H9 (cell line): ENCODE results near the gene CAT. TPM values are rescaled to one million over a fixed set of nuclear protein-coding genes. Genes with fewer than 3 reads are reported as not detected.

Experiments
- DNase-seq: peaks from one replicate; pipeline ENCODE4 v3.0.0-alpha.2; 2017
- H2AFZ ChIP-seq: one replicate; pipeline ENCODE4 v1.6.1; 2013; ENCODE audit warnings: mild to moderate bottlenecking, low read length, control low read depth, moderate library complexity
- H2AK5ac ChIP-seq: 2 replicates; pipeline ENCODE4 v1.6.1; 2013; ENCODE audit warnings: low read length, control low read depth, mixed read lengths; ENCODE audit not compliant: insufficient read length
- H2BK120ac ChIP-seq: one replicate; pipeline ENCODE4 v1.6.1; 2013; ENCODE audit warnings: low read depth, mild to moderate bottlenecking, low read length, control low read depth, inconsistent platforms; ENCODE audit not compliant: poor library complexity, severe bottlenecking
- H2BK12ac ChIP-seq: 2 replicates; pipeline ENCODE4 v1.6.1; 2013; ENCODE audit warnings: low read length, control low read depth, mixed read lengths, low read depth; ENCODE audit not compliant: insufficient read length
- H2BK15ac ChIP-seq: 2 replicates; pipeline ENCODE4 v1.6.1; 2013; ENCODE audit warnings: low read depth, low read length, control low read depth
- H2BK20ac ChIP-seq: one replicate; pipeline ENCODE4 v1.6.1; 2013; ENCODE audit warnings: low read depth, mild to moderate bottlenecking, low read length, control low read depth, inconsistent platforms; ENCODE audit not compliant: poor library complexity, severe bottlenecking
- H2BK5ac ChIP-seq: 2 replicates; pipeline ENCODE4 v1.6.1; 2013; ENCODE audit warnings: low read length, control low read depth, mixed read lengths; ENCODE audit not compliant: insufficient read length
- H3K14ac ChIP-seq: 2 replicates; pipeline ENCODE4 v1.6.1; 2013; ENCODE audit warnings: low read length, control low read depth; ENCODE audit not compliant: insufficient read depth
- H3K18ac ChIP-seq: 2 replicates; pipeline ENCODE4 v1.6.1; 2013; ENCODE audit warnings: low read depth, mild to moderate bottlenecking, mixed read lengths, low read length, control low read depth; ENCODE audit not compliant: insufficient read length
- H3K23ac ChIP-seq: 2 replicates; pipeline ENCODE4 v1.6.1; 2013; ENCODE audit warnings: low read length, control low read depth, mixed read lengths, low read depth; ENCODE audit not compliant: insufficient read length
- H3K23me2 ChIP-seq: 2 replicates; pipeline ENCODE4 v1.6.1; 2013; ENCODE audit warnings: low read depth, mild to moderate bottlenecking, mixed read lengths, low read length, control low read depth; ENCODE audit not compliant: insufficient read length, poor library complexity, severe bottlenecking
- H3K27ac ChIP-seq: 2 replicates; pipeline ENCODE4 v1.5.1; 2013; ENCODE audit warnings: low read length, control low read depth, mixed read lengths, low read depth; ENCODE audit not compliant: insufficient read length
- H3K27me3 ChIP-seq: 2 replicates; pipeline ENCODE4 v1.6.1; 2013; ENCODE audit warnings: low read length, control low read depth, inconsistent platforms; ENCODE audit not compliant: insufficient read depth
- H3K4ac ChIP-seq: 2 replicates; pipeline ENCODE4 v1.6.1; 2013; ENCODE audit warnings: low read depth, mild to moderate bottlenecking, control low read depth, inconsistent platforms, low read length, moderate library complexity
- H3K4me1 ChIP-seq: 2 replicates; pipeline ENCODE4 v1.6.1; 2013; ENCODE audit warnings: low read length, control low read depth, inconsistent platforms; ENCODE audit not compliant: insufficient read depth
- H3K4me2 ChIP-seq: 2 replicates; pipeline ENCODE4 v1.6.1; 2013; ENCODE audit warnings: low read length, control low read depth, mixed read lengths; ENCODE audit not compliant: insufficient read length, insufficient read depth
- H3K56ac ChIP-seq: 2 replicates; pipeline ENCODE4 v1.6.1; 2013; ENCODE audit warnings: low read depth, mild to moderate bottlenecking, mixed read lengths, low read length, control low read depth; ENCODE audit not compliant: insufficient read length
- H3K79me1 ChIP-seq: 2 replicates; pipeline ENCODE4 v1.6.1; 2013; ENCODE audit warnings: low read depth, mild to moderate bottlenecking, moderate library complexity, low read length, control low read depth, inconsistent platforms; ENCODE audit not compliant: insufficient read depth, poor library complexity, severe bottlenecking
- H3K79me2 ChIP-seq: 2 replicates; pipeline ENCODE4 v1.6.1; 2013; ENCODE audit warnings: low read length, control low read depth, inconsistent platforms; ENCODE audit not compliant: insufficient read depth
- H3K9ac ChIP-seq: 2 replicates; pipeline ENCODE4 v1.6.1; 2013; ENCODE audit warnings: low read length, control low read depth, mixed read lengths; ENCODE audit not compliant: insufficient read length; ENCODE audit errors: extremely low read depth
- H3K9me3 ChIP-seq: one replicate; pipeline ENCODE4 v1.6.1; 2013; ENCODE audit warnings: low read depth, low read length, inconsistent platforms; ENCODE audit not compliant: control insufficient read depth
- H3T11ph ChIP-seq: one replicate; pipeline ENCODE4 v1.6.1; 2013; ENCODE audit warnings: mild to moderate bottlenecking, low read length, control low read depth, inconsistent platforms
- H4K20me1 ChIP-seq: one replicate; pipeline ENCODE4 v1.6.1; 2013; ENCODE audit not compliant: control insufficient read depth, insufficient read length, insufficient read depth
- H4K5ac ChIP-seq: 2 replicates; pipeline ENCODE4 v1.6.1; 2013; ENCODE audit warnings: low read depth, mild to moderate bottlenecking, mixed read lengths, low read length, control low read depth; ENCODE audit not compliant: insufficient read length
- H4K8ac ChIP-seq: replicated peaks from 2 replicates; pipeline ENCODE4 v1.6.1; 2013; ENCODE audit warnings: low read length, control low read depth, mixed read lengths, low read depth; ENCODE audit not compliant: insufficient read length
- H4K91ac ChIP-seq: 2 replicates; pipeline ENCODE4 v1.6.1; 2013; ENCODE audit warnings: low read depth, mild to moderate bottlenecking, moderate library complexity, mixed read lengths, low read length, control low read depth; ENCODE audit not compliant: insufficient read length
- H3K27ac Mint-ChIP-seq, 3 experiments: 2 replicates in 2 of 3; 3 replicates in 1 of 3; pipeline ENCODE4 v1.8.0; 2020 to 2021; ENCODE audit warnings: mixed read lengths in 3 of 3, mild to moderate bottlenecking in 1 of 3, moderate library complexity in 1 of 3
- H3K27me3 Mint-ChIP-seq: 2 replicates; pipeline ENCODE4 v1.8.0; 2021; ENCODE audit warnings: low read depth, mild to moderate bottlenecking, moderate library complexity, mixed read lengths
- H3K36me3 Mint-ChIP-seq, 3 experiments: 2 replicates in 2 of 3; 3 replicates in 1 of 3; pipeline ENCODE4 v1.8.0; 2020 to 2021; ENCODE audit warnings: low read depth in 3 of 3, mixed read lengths in 3 of 3; ENCODE audit not compliant: insufficient read depth in 1 of 3
- H3K4me1 Mint-ChIP-seq, 2 experiments: 2 replicates each; pipeline ENCODE4 v1.8.0; 2020; ENCODE audit warnings: mixed read lengths in 2 of 2
- H3K4me3 Mint-ChIP-seq, 2 experiments: 2 replicates in 1 of 2; 3 replicates in 1 of 2; pipeline ENCODE4 v1.8.0; 2020 to 2021; ENCODE audit warnings: mild to moderate bottlenecking in 2 of 2, mixed read lengths in 2 of 2, moderate library complexity in 1 of 2
- H3K9me3 Mint-ChIP-seq, 2 experiments: 2 replicates in 1 of 2; 3 replicates in 1 of 2; pipeline ENCODE4 v1.8.0; 2020; ENCODE audit warnings: mild to moderate bottlenecking in 2 of 2, mixed read lengths in 2 of 2, moderate library complexity in 1 of 2
- CTCF ChIP-seq: fragments of 200-600 bp; sonication (generic); conservative IDR thresholded peaks from 3 replicates; pipeline ENCODE4 v1.8.0; 2021; ENCODE audit warnings: antibody characterized with exemption, mild to moderate bottlenecking
- WGBS: extraction: QIAGEN DNeasy Blood & Tissue Kit; methylation state at CpG from one replicate; pipeline ENCODE4 v1.1.7; 2013; ENCODE audit warnings: missing lambda C conversion rate, low lambda C conversion rate, mixed read lengths; ENCODE audit not compliant: insufficient read length; ENCODE audit errors: extremely low coverage; 5-methylcytosine and 5-hydroxymethylcytosine counted together
- total RNA-seq: library from RNA; stranded (reverse); gene quantifications from 2 replicates; pipeline ENCODE4 v1.2.1, GENCODE V29; 2021

The CAT gene
- total RNA-seq, 1 experiment from 2014 or later, result 9.9 TPM

DNA sequence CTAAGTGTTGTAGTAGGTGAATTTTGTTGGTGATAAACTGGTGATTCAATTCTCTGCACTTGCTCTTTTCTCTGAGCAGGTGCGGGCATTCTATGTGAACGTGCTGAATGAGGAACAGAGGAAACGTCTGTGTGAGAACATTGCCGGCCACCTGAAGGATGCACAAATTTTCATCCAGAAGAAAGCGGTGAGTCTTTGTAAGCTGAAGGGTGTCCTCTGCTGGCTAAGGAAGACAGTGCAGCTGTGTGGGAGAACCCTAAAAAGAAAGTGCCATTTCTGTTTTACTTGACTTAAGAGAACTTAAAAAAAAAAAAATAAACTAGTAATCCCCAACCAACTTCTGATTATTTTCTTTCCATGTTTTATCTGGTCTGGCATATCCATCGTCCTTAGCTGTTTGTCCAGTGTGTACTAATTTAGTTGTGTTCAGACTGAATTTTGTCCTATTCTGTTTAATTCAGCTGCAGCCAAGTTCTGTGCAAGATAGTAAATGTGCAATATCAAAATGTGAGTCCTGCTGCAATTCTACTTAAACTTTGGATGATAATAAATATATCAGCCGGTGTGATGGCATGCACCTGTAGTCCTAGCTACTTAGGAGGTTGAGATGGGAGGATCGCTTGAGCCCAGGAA, 29.6 kb downstream of the CAT start:
- H3K18ac ChIP-seq, result no peak overlapping the region
- peak; percentile 54 for DNase-seq

More for the DNA sequence above, 29.6 kb downstream of the CAT start:
- Histone ChIP-seq H2BK12ac (no peak overlapping the region), H2BK20ac (no peak overlapping the region), H3K9ac (no peak overlapping the region), H4K91ac (no peak overlapping the region), H3T11ph (no peak overlapping the region), H4K5ac (no peak overlapping the region), H4K20me1 (no peaks in the 10 kb centered on the region), H3K9me3 (no peaks in the 10 kb centered on the region), H3K79me2 (no peaks in the 10 kb centered on the region), H3K27ac (no peak overlapping the region), H4K8ac (no peak overlapping the region), H3K4me1 (no peaks in the 10 kb centered on the region), H2AK5ac (no peak overlapping the region), H3K4me2 (no peak overlapping the region), H2BK5ac (no peak overlapping the region), H3K27me3 (no peaks in the 10 kb centered on the region), H2AFZ (no peak overlapping the region), H3K23ac (no peak overlapping the region), H3K14ac (no peak overlapping the region), H3K4ac (no peak overlapping the region), H2BK120ac (no peak overlapping the region), H2BK15ac (no peak overlapping the region), H3K56ac (no peak overlapping the region), H3K79me1 (no peaks in the 10 kb centered on the region), H3K23me2 (no peaks in the 10 kb centered on the region)
- no CpG with 5 or more reads among the region's 8 CpGs for WGBS
- TF ChIP-seq CTCF, result peak; percentile 69
- Mint-ChIP-seq H3K4me3 (peak overlapping the region in 1 of 2 experiments; percentile 16; a peak in 1 of 5 replicates), H3K27me3 (no peaks in the 10 kb centered on the region; the same call in 1 of the 2 replicates), H3K9me3 (peaks cover 23 to 26% of the 10 kb centered on the region in 2 experiments), H3K36me3 (peaks cover 8 to 86% (median 47%) of the 10 kb centered on the region in 3 experiments), H3K27ac (no peak overlapping the region), H3K4me1 (no peaks in the 10 kb centered on the region)
